Measurements from ENCODE around the gene TLCD5. TPM values are rescaled to one million over a fixed set of nuclear protein-coding genes. Genes with fewer than 3 reads are reported as not detected.

TLCD5 gene
- total and polyA plus RNA-seq, 2 donors: 4.6 to 11.2 TPM

DNA sequence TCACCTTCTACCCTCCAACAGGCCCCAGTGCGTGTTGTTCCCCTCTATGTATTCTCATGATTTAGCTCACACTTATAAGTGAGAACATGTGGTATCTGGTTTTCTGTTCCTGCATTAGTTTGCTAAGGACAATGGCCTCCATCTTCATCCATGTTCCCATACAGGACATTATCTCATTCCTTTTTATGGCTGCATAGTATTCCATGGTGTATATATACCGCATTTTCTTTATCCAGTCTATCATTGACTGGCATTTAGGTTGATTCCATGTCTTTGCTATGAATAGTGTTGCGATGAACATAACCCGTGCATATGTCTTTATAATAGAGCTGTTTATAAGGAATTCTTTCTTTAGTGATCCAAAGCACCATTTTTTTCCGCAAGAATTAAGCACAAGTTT, 28.5 kb upstream of the TLCD5 start:
- H3K4me1 ChIP-seq (ENCODE audit: insufficient read depth): no peaks in the 10 kb centered on the region
- H3K27ac ChIP-seq (ENCODE audit: low read depth): no peak overlapping the region
- H3K4me3 ChIP-seq (ENCODE audit: low read depth, low read length): no peak overlapping the region
- DNase-seq (ENCODE audit: extremely low spot score): no peak
- H3K36me3 ChIP-seq (ENCODE audit: insufficient read depth): no peaks in the 10 kb centered on the region
- WGBS: 98% methylated on average over 5 of the region's 5 CpGs

DNA sequence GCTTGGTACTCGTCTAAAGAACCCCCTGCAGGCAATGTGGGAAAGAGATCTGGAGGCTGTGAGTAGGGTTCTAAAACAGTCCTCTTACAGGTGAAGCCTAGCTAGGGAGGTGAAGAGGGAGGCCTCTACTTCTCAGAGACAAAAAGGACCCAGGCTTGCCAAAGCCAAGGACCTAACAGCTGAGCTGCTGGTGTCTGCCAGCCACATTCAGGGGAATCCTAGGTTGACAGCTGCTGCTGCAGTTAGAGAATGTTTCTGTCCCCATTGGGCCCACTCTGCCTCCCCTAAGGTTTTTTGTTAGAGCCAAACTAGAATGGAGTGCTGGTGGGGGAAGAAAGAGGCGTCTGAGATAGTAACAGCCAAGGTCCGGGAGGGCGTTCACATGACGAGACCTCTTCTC, 26.6 kb upstream of the TLCD5 start:
- DNase-seq (ENCODE audit: extremely low spot score): no peak
- Histone ChIP-seq H3K36me3 (ENCODE audit: insufficient read depth) (no peaks in the 10 kb centered on the region), H3K4me1 (ENCODE audit: insufficient read depth) (no peaks in the 10 kb centered on the region), H3K4me3 (ENCODE audit: low read depth, low read length) (no peak overlapping the region), H3K27ac (ENCODE audit: low read depth) (no peak overlapping the region)
- WGBS: 86% methylated on average over 5 of the region's 5 CpGs

DNA sequence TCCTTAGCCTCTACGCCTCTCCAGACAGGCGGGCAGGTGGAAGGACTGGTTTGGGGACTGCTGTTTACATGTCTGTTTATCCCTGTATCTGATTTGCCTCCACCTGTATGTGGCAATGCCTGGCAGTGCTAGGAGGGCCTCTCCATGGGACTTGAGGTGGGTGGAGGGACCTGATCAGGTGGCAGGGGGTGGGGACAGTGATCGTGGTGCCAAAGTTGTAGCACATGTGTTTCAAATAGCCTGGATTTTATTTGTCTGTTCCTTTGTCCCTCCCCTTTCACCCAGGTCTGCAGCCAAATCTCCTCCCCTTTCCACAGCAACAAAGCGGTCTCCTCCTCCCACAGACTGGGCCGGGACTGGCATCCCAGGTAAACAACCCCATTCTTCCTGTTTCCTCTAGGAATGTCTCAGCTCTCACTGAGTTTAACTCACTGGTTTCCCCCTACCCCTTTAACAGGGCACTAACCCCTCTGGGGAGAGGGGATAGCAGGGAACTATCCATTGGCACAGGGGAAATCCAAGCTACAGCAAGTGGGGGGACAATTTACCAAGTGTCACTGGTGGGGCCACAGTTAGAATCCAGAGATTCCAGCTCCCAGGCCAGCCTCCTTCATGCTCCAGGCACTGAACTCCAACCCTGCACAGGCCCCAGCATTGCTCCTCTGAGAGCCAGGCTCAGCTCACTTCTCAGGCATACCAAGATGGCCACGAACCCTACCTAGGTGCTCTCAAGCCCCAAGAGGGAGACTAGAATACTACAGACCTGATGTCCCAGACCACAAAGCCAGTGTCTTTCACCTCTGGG, 22.9 kb upstream of the TLCD5 start:
- H3K27ac ChIP-seq (ENCODE audit: low read depth): no peak overlapping the region
- DNase-seq (ENCODE audit: extremely low spot score): peak; percentile 73
- 75% methylated on average over 6 of the region's 6 CpGs for WGBS
- no peaks in the 10 kb centered on the region for H3K4me1 ChIP-seq (ENCODE audit: insufficient read depth)
- H3K4me3 ChIP-seq (ENCODE audit: low read depth, low read length): no peak overlapping the region
- no peaks in the 10 kb centered on the region for H3K36me3 ChIP-seq (ENCODE audit: insufficient read depth)

DNA sequence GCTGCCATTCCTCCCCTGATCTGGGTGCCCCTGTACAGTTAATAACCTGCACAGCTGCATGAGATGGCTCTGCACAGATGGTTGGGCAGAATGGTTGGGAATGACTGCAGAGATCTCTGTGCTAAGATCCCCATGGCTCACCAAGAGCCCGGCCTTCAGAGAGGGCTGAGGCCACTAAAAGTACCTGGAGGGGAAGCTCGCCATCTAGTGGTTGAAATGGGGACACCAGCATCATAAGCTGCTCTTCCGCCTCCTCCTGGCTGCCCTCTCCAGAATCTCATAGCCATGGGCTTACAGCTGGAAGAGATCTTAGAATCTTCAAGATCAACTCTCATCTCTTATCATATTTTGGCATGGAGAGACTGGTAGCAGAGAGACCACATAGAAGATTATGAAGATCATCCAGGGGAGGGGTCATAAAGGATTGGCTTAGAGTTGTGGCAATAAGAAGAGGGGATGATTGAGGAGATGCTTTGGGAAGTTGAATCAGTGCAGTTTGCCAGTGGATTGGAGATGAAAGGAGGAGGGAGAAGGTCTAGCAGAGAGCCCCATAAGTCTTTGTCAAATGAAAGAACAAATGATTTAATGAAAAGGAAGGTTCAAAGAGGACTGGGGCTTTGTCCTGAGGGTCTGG, 22.0 kb upstream of the TLCD5 start:
- Histone ChIP-seq H3K27ac (ENCODE audit: low read depth) (no peak overlapping the region), H3K4me1 (ENCODE audit: insufficient read depth) (no peaks in the 10 kb centered on the region)

DNA sequence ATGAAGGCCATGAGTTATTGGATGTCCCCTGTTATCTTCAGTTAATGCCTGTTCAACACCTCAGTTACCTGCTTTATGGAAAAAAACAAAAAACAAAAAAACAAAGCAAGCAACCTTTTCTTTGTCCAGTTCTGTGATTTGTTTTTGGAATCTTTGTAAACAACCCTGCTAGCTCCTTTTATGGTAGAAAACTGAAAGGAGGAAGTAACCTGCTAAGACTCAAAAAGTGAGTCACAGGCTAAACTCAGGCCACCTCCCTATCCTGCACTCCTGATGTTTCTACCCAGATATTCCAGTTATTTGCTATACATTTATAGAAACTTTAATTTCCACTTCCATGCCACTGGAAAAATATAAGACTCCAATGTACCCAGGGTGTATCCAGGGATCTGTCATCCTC, 20.6 kb upstream of the TLCD5 start:
- Histone ChIP-seq H3K27ac (ENCODE audit: low read depth) (no peak overlapping the region), H3K36me3 (ENCODE audit: insufficient read depth) (no peaks in the 10 kb centered on the region), H3K4me1 (ENCODE audit: insufficient read depth) (no peaks in the 10 kb centered on the region), H3K4me3 (ENCODE audit: low read depth, low read length) (no peak overlapping the region)
- DNase-seq (ENCODE audit: extremely low spot score): no peak

More for the DNA sequence above, 22.0 kb upstream of the TLCD5 start:
- WGBS: 28% methylated on average over 3 of the region's 3 CpGs
- Histone ChIP-seq H3K4me3 (ENCODE audit: low read depth, low read length) (no peak overlapping the region), H3K36me3 (ENCODE audit: insufficient read depth) (no peaks in the 10 kb centered on the region)
- DNase-seq (ENCODE audit: extremely low spot score): no peak

DNA sequence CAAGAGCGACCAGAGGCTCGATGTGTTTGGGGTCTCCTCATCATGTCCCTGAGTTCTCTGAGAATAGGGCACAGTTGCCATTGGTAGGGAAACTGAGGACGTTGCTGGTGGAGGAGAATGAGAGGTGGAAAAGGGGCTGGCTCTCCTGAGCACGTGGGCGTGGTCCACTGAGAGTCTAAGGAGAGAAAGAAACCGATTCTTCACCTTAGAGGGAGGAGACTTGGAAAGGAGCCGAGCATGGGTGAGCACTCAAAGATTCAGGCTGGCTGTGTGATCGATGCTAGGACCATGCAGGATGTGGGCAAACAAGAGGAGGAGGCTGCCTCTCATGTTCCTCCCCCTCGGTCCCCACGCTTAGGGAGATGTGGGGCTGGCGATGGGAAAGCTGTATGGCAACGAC, 19.8 kb upstream of the TLCD5 start:
- WGBS: 85% methylated on average over 12 of the region's 12 CpGs
- Histone ChIP-seq H3K36me3 (ENCODE audit: insufficient read depth) (no peaks in the 10 kb centered on the region), H3K27ac (ENCODE audit: low read depth) (peak overlapping the region; percentile 43), H3K4me1 (ENCODE audit: insufficient read depth) (no peaks in the 10 kb centered on the region), H3K4me3 (ENCODE audit: low read depth, low read length) (no peak overlapping the region)
- DNase-seq (ENCODE audit: extremely low spot score): no peak

DNA sequence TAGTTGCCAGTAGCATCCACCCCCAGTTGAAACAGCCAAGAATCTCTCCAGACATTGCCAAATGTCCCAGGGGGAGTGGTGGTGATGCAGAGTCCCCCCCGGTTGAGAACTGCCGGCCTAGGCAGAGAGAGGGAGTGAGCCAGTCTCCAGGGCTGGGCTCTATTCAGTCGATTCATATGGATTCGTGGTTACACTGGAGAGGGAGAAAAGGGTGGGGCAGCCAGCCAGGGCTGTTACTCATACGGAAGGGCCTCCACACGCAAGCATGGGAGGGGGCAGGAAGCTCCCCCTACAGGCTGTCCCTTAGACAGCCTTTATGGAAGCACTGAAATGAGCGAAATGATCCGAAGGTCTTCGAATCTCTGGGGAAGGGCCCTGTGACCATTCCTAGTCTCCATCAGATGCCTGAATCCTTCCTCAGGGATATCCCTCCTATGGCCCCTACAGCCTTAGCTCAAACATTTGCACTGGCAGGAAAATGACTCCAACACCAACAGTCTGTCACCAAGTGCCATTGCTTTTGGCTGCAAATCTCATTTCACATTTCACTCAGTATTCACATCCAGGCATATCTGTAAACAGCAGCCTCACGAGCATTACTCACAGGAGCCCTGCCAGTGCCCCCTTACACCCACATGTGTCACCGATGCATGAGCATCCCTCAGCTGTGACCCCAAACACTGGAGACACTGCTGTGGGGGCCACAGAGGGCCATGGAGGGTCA, 18.4 kb upstream of the TLCD5 start:
- Histone ChIP-seq H3K36me3 (ENCODE audit: insufficient read depth) (no peaks in the 10 kb centered on the region), H3K4me1 (ENCODE audit: insufficient read depth) (no peaks in the 10 kb centered on the region), H3K27ac (ENCODE audit: low read depth) (peak overlapping the region; percentile 24), H3K4me3 (ENCODE audit: low read depth, low read length) (no peak overlapping the region)
- WGBS: 49% methylated on average over 11 of the region's 11 CpGs
- DNase-seq (ENCODE audit: extremely low spot score): no peak

DNA sequence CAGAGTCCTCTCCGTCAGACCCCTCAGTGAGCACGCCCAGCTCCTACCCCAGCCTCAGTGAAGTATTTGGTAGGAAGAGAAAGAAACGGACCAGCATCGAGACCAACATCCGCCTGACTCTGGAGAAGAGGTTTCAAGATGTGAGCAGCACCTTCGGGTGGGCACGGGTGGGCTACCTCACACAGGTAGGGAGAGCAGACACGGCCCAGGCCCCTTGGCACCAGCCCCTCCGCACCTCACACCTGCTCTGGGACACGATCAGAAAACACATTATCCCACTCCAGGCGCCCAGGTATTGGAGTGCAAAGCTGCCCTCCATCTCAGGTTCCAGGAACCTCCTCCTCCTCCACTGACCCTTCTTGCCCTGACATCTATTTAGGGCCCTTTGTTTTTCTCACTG, 17.6 kb upstream of the TLCD5 start:
- H3K4me1 ChIP-seq (ENCODE audit: insufficient read depth): no peaks in the 10 kb centered on the region
- H3K27ac ChIP-seq (ENCODE audit: low read depth): no peak overlapping the region
- WGBS: 97% methylated on average over 11 of the region's 11 CpGs
- DNase-seq (ENCODE audit: extremely low spot score): no peak
- no peaks in the 10 kb centered on the region for H3K36me3 ChIP-seq (ENCODE audit: insufficient read depth)
- H3K4me3 ChIP-seq (ENCODE audit: low read depth, low read length): no peak overlapping the region

DNA sequence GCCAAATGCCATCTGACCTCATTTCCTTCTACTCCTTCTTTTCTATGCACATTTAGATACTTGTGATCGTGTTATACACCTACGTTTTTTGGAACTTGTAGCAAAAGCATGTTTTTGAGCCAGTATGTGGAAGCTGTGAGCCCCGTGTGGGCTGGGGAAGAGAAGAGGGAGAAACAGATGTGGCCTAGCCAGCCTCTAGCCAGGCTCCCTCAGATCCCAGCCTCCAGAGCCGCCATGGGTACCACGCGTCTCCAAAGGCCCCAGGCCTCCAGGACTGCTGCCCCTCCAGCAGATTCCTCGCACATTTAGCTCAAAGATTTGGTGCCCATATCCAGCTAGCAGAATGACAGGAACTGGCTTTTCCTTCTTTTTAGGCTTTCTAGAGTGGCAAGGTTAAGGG, 17.0 kb upstream of the TLCD5 start:
- no peaks in the 10 kb centered on the region for H3K36me3 ChIP-seq (ENCODE audit: insufficient read depth)
- no peaks in the 10 kb centered on the region for H3K4me1 ChIP-seq (ENCODE audit: insufficient read depth)
- no peak overlapping the region for H3K27ac ChIP-seq (ENCODE audit: low read depth)
- no peak overlapping the region for H3K4me3 ChIP-seq (ENCODE audit: low read depth, low read length)
- WGBS: 89% methylated on average over 7 of the region's 7 CpGs
- DNase-seq (ENCODE audit: extremely low spot score): no peak

DNA sequence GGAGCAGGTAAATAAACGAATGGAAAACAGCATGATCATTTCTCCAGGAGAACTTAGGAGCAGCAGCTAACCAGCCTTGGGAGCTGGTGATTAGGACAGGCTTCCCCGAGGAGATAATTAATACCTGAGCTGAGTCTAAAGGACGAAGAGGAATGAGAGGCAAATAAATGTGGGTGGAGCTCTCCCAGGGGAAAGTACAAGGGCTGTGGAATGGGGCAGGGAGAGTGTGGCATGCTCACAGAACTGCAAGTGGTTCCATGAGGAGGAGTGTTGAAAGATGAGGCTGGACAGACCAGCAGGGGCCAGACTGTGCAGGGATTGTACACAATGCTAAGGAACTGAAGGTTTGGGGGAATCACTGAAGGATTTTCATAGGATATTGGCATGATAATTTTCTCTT, 14.2 kb upstream of the TLCD5 start:
- Histone ChIP-seq H3K4me1 (ENCODE audit: insufficient read depth) (no peaks in the 10 kb centered on the region), H3K4me3 (ENCODE audit: low read depth, low read length) (no peak overlapping the region), H3K27ac (ENCODE audit: low read depth) (no peak overlapping the region), H3K36me3 (ENCODE audit: insufficient read depth) (no peaks in the 10 kb centered on the region)
- WGBS: 77% methylated on average over 3 of the region's 3 CpGs
- DNase-seq (ENCODE audit: extremely low spot score): no peak

DNA sequence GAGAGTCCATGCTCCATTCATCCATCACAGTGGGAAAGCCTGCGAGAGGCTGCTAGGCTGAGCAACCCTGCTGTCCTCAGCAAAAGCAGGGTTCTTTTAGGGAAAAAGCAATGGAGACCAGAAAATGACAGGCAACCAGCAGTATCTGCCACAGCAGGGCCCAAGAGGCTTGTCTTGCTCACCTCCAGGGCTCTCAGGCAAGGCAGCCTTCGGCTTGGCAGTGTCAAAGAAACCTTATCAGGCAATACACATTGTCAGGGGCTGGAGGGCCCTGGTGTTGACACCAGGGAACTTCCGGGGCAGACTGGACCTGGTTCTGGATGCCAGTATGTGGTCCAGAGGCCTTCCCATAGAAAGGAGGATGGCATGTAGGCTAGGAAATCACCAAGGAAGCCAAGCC, 10.2 kb upstream of the TLCD5 start:
- 87% methylated on average over 3 of the region's 3 CpGs for WGBS
- H3K4me3 ChIP-seq (ENCODE audit: low read depth, low read length): no peak overlapping the region

DNA sequence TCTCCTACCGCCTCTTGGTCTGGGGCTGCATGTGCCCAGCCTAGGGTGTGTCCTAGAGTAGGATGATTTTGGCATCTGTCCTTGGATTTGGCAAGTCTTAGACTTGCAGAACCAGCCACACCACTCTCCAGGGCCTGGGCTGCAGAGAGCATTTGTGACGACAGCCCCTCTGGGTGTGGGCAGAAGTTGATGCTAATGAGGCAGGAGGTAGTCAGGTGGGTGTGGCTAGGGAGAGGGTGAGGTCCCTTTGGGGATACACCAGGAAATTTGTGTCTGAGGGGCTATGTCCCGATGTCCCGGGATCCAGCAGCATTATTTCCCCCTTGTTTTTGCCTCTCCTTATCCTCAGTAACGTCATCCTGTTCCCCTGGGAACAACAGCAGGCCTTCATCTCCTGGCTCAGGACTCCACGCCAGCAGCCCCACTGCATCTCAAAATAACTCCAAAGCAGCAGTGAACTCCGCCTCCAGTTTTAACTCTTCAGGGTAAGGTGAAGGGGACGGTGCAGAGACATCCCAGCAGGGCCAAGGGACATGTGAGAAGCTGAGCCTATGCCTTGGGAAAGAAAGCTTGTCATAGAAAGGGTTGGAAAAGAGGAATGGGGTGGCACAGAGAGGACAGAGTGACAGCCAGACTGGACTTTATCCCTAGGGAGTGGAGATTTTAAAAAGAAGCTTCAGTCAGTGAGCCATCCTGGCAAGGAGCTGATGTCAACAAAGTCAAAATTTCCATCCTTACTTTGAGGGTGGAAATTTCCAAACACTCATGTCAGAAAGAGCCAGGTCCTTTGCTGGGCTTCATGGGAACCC, 8.0 kb upstream of the TLCD5 start:
- H3K4me1 ChIP-seq (ENCODE audit: insufficient read depth): no peaks in the 10 kb centered on the region
- peak overlapping the region; percentile 62 for H3K27ac ChIP-seq (ENCODE audit: low read depth)
- WGBS: 11% methylated on average over 8 of the region's 8 CpGs
- no peaks in the 10 kb centered on the region for H3K36me3 ChIP-seq (ENCODE audit: insufficient read depth)
- no peak for DNase-seq (ENCODE audit: extremely low spot score)
- H3K4me3 ChIP-seq (ENCODE audit: low read depth, low read length): no peak overlapping the region

More for the DNA sequence above, 10.2 kb upstream of the TLCD5 start:
- Histone ChIP-seq H3K27ac (ENCODE audit: low read depth) (no peak overlapping the region), H3K36me3 (ENCODE audit: insufficient read depth) (no peaks in the 10 kb centered on the region), H3K4me1 (ENCODE audit: insufficient read depth) (no peaks in the 10 kb centered on the region)
- no peak for DNase-seq (ENCODE audit: extremely low spot score)

DNA sequence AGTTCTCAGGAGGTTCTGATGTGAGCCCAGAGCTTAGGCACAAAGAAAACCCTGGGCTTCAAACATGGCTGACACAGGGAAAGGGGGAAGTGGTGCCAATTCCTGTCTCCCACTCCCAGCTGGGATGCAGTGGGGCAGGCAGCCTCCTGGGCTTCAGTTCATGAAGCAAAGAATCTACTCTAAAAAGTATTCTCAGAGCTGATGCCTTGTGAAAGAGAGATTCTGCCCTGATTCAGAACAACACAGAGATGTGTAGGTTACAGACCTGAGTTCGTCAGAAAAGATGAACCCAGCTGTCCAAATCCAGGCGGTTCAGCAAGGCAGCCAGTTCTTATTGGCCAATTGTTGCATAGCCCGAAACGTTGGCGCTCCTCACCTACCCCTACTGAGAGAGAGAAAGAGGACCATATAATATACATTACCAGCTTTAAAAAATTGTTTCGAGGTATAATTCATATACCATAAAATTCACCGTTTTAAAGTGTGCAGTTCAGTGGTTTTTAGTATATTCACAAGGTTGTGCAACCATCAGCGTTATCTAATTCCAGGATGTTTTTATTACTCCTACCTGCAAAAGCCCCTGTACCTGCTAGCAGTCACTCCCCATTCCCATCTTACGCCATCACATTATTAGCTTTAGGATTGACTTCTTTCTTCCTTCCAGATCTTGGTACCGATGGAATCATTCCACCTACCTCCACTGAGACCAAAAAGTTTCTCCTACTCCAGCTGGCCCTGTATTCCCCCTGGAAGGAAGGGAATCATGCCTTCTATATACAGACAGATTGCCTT, 7.2 kb upstream of the TLCD5 start:
- no peak for DNase-seq (ENCODE audit: extremely low spot score)
- H3K4me1 ChIP-seq (ENCODE audit: insufficient read depth): no peaks in the 10 kb centered on the region
- no peaks in the 10 kb centered on the region for H3K36me3 ChIP-seq (ENCODE audit: insufficient read depth)
- H3K27ac ChIP-seq (ENCODE audit: low read depth): peak overlapping the region; percentile 62
- WGBS: 84% methylated on average over 10 of the region's 10 CpGs
- no peak overlapping the region for H3K4me3 ChIP-seq (ENCODE audit: low read depth, low read length)
